Neural cell (in vitro differentiated cells): Measurements from ENCODE around the gene ANXA4. TPM values are rescaled to one million over a fixed set of nuclear protein-coding genes. Genes with fewer than 3 reads are reported as not detected.

Experiments
- H2AFZ ChIP-seq: fragments of 200-600, 300-800 bp; sonication (generic), shearing (Covaris generic); 2 replicates; pipeline ENCODE4 v1.6.0; 2014; ENCODE audit warnings: low read depth, mild to moderate bottlenecking, antibody characterized with exemption, low read length, moderate library complexity
- H3F3A ChIP-seq: fragments of 200-600 bp; shearing (Covaris generic); 2 replicates; pipeline ENCODE4 v1.6.1; 2016; ENCODE audit warnings: mild to moderate bottlenecking, moderate library complexity, mixed read lengths, antibody characterized with exemption, low read length; ENCODE audit not compliant: insufficient read depth, poor library complexity, severe bottlenecking
- H3K27ac ChIP-seq: fragments of 200-600, 300-800 bp; sonication (generic), shearing (Covaris generic); 2 replicates; pipeline ENCODE4 v1.5.1; 2014; ENCODE audit warnings: mild to moderate bottlenecking, low read length, moderate library complexity
- H3K27me3 ChIP-seq: fragments of 300-800, 200-600 bp; sonication (generic), shearing (Covaris generic); 2 replicates; pipeline ENCODE4 v1.6.0; 2014; ENCODE audit warnings: mild to moderate bottlenecking, low read depth, low read length, moderate library complexity; ENCODE audit not compliant: insufficient read depth
- H3K36me3 ChIP-seq: fragments of 300-800, 200-600 bp; sonication (generic), shearing (Covaris generic); 2 replicates; pipeline ENCODE4 v1.5.1; 2014; ENCODE audit warnings: mild to moderate bottlenecking, antibody characterized with exemption, low read length, moderate library complexity; ENCODE audit not compliant: insufficient read depth
- H3K4me2 ChIP-seq: fragments of 300-800, 200-600 bp; sonication (generic), shearing (Covaris generic); 2 replicates; pipeline ENCODE4 v1.6.0; 2014; ENCODE audit warnings: mild to moderate bottlenecking, low read length
- H3K4me3 ChIP-seq: fragments of 300-800, 200-600 bp; sonication (generic), shearing (Covaris generic); 2 replicates; pipeline ENCODE4 v1.5.1; 2014; ENCODE audit warnings: mild to moderate bottlenecking, low read length, moderate library complexity
- H3K79me2 ChIP-seq: fragments of 200-600 bp; shearing (Covaris generic); replicated peaks from 2 replicates; pipeline ENCODE4 v1.6.0; 2014; ENCODE audit warnings: mild to moderate bottlenecking, low read length, moderate library complexity; ENCODE audit not compliant: insufficient read depth
- H3K9ac ChIP-seq: fragments of 300-800, 200-600 bp; sonication (generic), shearing (Covaris generic); 2 replicates; pipeline ENCODE4 v1.6.1; 2016; ENCODE audit warnings: mild to moderate bottlenecking, low read length, mixed read lengths
- H3K9me2 ChIP-seq: fragments of 200-600 bp; shearing (Covaris generic); 2 replicates; pipeline ENCODE4 v1.6.1; 2016; ENCODE audit warnings: mild to moderate bottlenecking, low read length, mixed read lengths; ENCODE audit not compliant: insufficient read depth
- H3K9me3 ChIP-seq: fragments of 200-600, 300-800 bp; sonication (generic), shearing (Covaris generic); 2 replicates; pipeline ENCODE4 v1.6.1; 2016; ENCODE audit warnings: mild to moderate bottlenecking, mixed run types, low read length, moderate library complexity, mixed read lengths
- H4K20me1 ChIP-seq: fragments of 200-600 bp; shearing (Covaris generic); 2 replicates; pipeline ENCODE4 v1.6.1; 2016; ENCODE audit warnings: mild to moderate bottlenecking, mixed run types; ENCODE audit not compliant: insufficient read depth
- EP300 ChIP-seq: fragments of 450-650 bp; conservative IDR thresholded peaks from 2 replicates; pipeline ENCODE4 v1.6.1; 2014; ENCODE audit warnings: antibody characterized with exemption, mild to moderate bottlenecking, moderate library complexity; ENCODE audit not compliant: poor library complexity, severe bottlenecking
- EZH2 ChIP-seq: fragments of 200-600, 300-800 bp; shearing (Covaris generic), sonication (generic); IDR thresholded peaks from 2 replicates; pipeline ENCODE4 v1.6.1; 2014; ENCODE audit warnings: antibody characterized with exemption, low read length, borderline replicate concordance, mild to moderate bottlenecking; ENCODE audit not compliant: insufficient read depth, poor library complexity, severe bottlenecking
- MXI1 ChIP-seq: fragments of 450-650 bp; conservative IDR thresholded peaks from 2 replicates; pipeline ENCODE4 v1.6.1; 2014; ENCODE audit warnings: antibody characterized with exemption, mild to moderate bottlenecking; ENCODE audit not compliant: poor library complexity, severe bottlenecking
- POLR2AphosphoS5 ChIP-seq: IDR thresholded peaks from 2 replicates; pipeline ENCODE4 v1.6.1; 2012
- RAD21 ChIP-seq: fragments of 450-650 bp; conservative IDR thresholded peaks from 2 replicates; pipeline ENCODE4 v1.6.1; 2014; ENCODE audit warnings: antibody characterized with exemption, mild to moderate bottlenecking, moderate library complexity
- SMC3 ChIP-seq: fragments of 450-650 bp; conservative IDR thresholded peaks from 2 replicates; pipeline ENCODE4 v1.6.1; 2014; ENCODE audit warnings: antibody characterized with exemption, mild to moderate bottlenecking, moderate library complexity; ENCODE audit not compliant: poor library complexity
- TAF1 ChIP-seq: IDR thresholded peaks from 2 replicates; pipeline ENCODE4 v1.6.1; 2012; ENCODE audit warnings: low read depth
- polyA plus RNA-seq: library from polyadenylated mRNA; depleted of rRNA; stranded (reverse); fragments of >200 nt; gene quantifications from 2 replicates; pipeline ENCODE4 v1.2.3, GENCODE V29; 2014
- TF ChIP-seq, protein P1 (sequence below): fragments of 450-650 bp; IDR thresholded peaks from 2 replicates; pipeline ENCODE4 v1.5.1; 2014; ENCODE audit warnings: antibody characterized with exemption, mild to moderate bottlenecking, moderate library complexity; ENCODE audit not compliant: poor library complexity, severe bottlenecking
- TF ChIP-seq, protein P2 (sequence below): IDR thresholded peaks from 2 replicates; pipeline ENCODE4 v1.6.1; 2012; ENCODE audit warnings: borderline replicate concordance

ANXA4 gene
- polyA plus RNA-seq, 1 donor from 2014 or later = 1.8 TPM

DNA sequence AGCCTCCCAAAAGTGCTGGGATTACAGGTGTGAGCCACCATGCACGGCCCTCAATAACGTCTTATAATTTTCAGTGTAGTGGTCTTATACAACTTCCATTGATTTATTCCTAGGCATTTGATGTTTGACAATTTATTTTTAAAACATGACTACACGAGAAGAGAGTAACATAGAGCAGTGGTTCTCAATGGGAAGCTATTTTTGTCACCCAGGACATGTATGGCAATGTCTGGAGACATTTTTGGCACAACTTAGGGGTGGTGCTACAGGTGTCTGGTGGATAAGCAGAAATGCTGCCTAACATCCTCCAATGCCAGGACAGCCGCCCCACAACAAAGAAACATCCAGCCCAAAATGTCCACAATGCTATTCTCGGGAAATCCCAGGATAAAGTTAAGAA lies 12.7 kb upstream of the ANXA4 start:
- Histone ChIP-seq H3K27me3 (no peaks in the 10 kb centered on the region), H3K4me3 (no peak overlapping the region), H3K36me3 (no peaks in the 10 kb centered on the region), H2AFZ (no peak overlapping the region), H4K20me1 (no peaks in the 10 kb centered on the region), H3K9me3 (no peaks in the 10 kb centered on the region), H3K79me2 (no peaks in the 10 kb centered on the region), H3F3A (no peaks in the 10 kb centered on the region), H3K9ac (no peak overlapping the region), H3K9me2 (no peaks in the 10 kb centered on the region), H3K27ac (no peak overlapping the region), H3K4me2 (no peak overlapping the region)
- TF ChIP-seq POLR2AphosphoS5 (no peak), TAF1 (no peak), EP300 (no peak), MXI1 (no peak), RAD21 (no peak), SMC3 (no peak)
- TF ChIP-seq, protein P1, sequence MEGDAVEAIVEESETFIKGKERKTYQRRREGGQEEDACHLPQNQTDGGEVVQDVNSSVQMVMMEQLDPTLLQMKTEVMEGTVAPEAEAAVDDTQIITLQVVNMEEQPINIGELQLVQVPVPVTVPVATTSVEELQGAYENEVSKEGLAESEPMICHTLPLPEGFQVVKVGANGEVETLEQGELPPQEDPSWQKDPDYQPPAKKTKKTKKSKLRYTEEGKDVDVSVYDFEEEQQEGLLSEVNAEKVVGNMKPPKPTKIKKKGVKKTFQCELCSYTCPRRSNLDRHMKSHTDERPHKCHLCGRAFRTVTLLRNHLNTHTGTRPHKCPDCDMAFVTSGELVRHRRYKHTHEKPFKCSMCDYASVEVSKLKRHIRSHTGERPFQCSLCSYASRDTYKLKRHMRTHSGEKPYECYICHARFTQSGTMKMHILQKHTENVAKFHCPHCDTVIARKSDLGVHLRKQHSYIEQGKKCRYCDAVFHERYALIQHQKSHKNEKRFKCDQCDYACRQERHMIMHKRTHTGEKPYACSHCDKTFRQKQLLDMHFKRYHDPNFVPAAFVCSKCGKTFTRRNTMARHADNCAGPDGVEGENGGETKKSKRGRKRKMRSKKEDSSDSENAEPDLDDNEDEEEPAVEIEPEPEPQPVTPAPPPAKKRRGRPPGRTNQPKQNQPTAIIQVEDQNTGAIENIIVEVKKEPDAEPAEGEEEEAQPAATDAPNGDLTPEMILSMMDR = no peak

DNA sequence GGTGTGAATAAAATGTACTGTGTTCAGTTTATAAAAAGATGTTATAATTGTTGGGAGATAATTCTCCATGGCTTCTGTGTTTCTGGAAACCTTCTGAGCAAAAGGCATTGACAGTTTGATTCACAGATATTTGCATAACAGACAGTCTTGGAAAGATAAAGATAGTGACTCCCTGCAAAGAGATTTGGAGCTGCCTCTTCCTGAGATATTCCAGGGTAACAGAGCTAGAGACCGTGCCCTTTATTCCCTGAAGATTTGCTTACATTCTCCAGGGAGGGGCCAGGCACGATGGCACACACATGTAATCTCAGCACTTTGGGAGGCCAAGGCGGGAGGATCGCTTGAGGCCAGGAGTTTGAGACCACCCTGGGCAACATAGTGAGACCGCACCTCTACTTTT lies 12.2 kb upstream of the ANXA4 start:
- no peak overlapping the region for H3K4me2 ChIP-seq
- no peaks in the 10 kb centered on the region for H4K20me1 ChIP-seq
- no peak for TF ChIP-seq POLR2AphosphoS5
- TF ChIP-seq EZH2 = no peak
- TF ChIP-seq, protein P1 = no peak
- no peak for TF ChIP-seq MXI1
- no peak overlapping the region for H3K27ac ChIP-seq
- H3K79me2 ChIP-seq = no peaks in the 10 kb centered on the region
- H3K9me3 ChIP-seq = no peaks in the 10 kb centered on the region
- no peaks in the 10 kb centered on the region for H3F3A ChIP-seq
- no peak overlapping the region for H2AFZ ChIP-seq
- no peak overlapping the region for H3K9ac ChIP-seq
- no peaks in the 10 kb centered on the region for H3K27me3 ChIP-seq
- H3K4me3 ChIP-seq = no peak overlapping the region
- no peaks in the 10 kb centered on the region for H3K9me2 ChIP-seq
- no peaks in the 10 kb centered on the region for H3K36me3 ChIP-seq

DNA sequence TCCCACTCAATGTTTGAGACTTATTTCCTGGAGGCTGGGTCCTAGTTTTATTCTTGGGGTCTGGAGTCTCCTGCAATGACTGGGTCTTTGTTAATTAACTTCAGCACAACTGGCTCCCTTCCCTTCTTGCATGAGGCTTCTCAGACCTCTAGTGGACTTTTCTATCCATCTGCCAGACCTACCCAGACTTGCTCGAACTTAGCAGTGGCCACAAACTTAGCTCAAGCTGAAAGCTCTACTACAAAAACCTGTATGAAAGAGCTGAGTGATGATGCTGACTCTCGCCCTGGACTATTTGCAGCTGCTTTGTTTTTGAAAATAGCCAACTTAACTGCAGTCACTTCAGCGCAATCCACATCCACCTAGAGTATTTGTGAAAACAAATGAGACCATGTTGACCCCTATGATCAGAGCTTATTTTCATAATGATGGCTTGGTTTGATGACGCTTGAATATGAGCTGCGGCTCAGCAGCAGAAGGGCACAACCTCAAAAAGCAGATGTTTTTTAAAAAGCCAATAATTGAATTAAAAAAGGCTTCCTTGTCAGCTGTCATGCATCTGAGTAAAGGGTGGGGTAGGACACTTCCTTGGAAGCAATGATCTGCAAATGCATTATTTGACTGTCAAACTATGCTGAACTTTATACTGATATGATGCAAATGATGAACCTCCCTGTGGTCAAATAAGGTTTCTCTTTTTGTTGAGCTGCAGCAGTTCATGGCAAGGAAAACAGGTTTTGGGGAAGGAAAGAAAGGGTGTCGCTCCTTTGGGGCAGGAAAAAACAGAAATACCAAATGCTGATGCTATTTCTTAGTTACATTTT lies 10.6 kb upstream of the ANXA4 start:
- H2AFZ ChIP-seq = no peak overlapping the region
- no peaks in the 10 kb centered on the region for H3F3A ChIP-seq
- no peaks in the 10 kb centered on the region for H3K79me2 ChIP-seq
- no peak overlapping the region for H3K27ac ChIP-seq
- no peaks in the 10 kb centered on the region for H3K27me3 ChIP-seq
- no peaks in the 10 kb centered on the region for H4K20me1 ChIP-seq
- H3K36me3 ChIP-seq = no peaks in the 10 kb centered on the region
- no peak overlapping the region for H3K9ac ChIP-seq
- H3K9me2 ChIP-seq = no peaks in the 10 kb centered on the region
- H3K4me3 ChIP-seq = no peak overlapping the region
- H3K9me3 ChIP-seq = no peaks in the 10 kb centered on the region
- H3K4me2 ChIP-seq = no peak overlapping the region
- TF ChIP-seq POLR2AphosphoS5 (no peak), SMC3 (no peak)
- TF ChIP-seq, protein P2, sequence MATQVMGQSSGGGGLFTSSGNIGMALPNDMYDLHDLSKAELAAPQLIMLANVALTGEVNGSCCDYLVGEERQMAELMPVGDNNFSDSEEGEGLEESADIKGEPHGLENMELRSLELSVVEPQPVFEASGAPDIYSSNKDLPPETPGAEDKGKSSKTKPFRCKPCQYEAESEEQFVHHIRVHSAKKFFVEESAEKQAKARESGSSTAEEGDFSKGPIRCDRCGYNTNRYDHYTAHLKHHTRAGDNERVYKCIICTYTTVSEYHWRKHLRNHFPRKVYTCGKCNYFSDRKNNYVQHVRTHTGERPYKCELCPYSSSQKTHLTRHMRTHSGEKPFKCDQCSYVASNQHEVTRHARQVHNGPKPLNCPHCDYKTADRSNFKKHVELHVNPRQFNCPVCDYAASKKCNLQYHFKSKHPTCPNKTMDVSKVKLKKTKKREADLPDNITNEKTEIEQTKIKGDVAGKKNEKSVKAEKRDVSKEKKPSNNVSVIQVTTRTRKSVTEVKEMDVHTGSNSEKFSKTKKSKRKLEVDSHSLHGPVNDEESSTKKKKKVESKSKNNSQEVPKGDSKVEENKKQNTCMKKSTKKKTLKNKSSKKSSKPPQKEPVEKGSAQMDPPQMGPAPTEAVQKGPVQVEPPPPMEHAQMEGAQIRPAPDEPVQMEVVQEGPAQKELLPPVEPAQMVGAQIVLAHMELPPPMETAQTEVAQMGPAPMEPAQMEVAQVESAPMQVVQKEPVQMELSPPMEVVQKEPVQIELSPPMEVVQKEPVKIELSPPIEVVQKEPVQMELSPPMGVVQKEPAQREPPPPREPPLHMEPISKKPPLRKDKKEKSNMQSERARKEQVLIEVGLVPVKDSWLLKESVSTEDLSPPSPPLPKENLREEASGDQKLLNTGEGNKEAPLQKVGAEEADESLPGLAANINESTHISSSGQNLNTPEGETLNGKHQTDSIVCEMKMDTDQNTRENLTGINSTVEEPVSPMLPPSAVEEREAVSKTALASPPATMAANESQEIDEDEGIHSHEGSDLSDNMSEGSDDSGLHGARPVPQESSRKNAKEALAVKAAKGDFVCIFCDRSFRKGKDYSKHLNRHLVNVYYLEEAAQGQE = no peak
